NCI-H526 treated with DMSO at 0.1 percent for 48 hours (cell line): ENCODE measurements around the gene GOLPH3.
"Not testable (repeated sequence)": the region's sequence is repeated elsewhere in the genome, so short reads cannot be mapped to it uniquely, and the experiment has no call there.

ENCODE experiments used
- DNase-seq: peaks from one replicate; lab custom pipeline; 2025; lab: John Stamatoyannopoulos, UW

Gene GOLPH3

DNA sequence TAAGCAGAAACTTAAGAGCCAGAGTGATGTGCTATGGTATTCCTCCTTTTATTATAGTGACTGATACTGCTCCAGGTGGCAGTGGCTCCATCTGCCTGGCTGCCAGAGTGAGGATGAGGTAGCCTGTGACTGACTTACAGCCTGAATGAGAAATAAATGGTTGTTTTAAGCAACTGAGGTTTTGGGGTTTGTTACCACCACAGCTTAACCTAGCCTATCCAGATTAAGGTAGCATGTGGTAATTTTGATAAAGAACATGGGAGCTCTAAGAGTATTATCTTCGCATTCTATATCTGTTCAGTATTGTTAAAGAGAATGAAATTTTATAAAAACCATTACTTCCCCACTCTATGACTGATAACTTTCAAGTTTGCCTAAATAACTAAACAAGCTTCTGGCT lies 39.0 kb downstream of the GOLPH3 start:
- DNase-seq, result no peak

DNA sequence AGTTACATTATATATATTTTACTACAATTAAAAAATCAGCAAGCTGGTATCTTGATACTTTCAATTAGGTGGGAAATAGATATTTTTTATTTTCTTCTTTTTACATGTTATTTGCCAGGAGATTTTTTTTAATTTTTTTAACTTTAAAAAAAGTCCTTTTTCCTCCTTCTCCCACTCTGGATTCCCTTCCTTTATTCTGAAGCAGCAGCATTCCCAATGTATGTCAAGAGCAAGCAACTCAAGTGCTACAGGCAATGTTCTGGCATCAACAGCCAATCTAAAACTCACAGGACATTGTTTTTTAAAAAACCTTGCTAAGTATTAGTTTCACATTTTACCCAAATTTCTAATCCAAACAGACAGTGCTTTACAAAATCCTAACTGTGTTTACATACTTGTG lies 41.4 kb downstream of the GOLPH3 start:
- DNase-seq, result no peak

DNA sequence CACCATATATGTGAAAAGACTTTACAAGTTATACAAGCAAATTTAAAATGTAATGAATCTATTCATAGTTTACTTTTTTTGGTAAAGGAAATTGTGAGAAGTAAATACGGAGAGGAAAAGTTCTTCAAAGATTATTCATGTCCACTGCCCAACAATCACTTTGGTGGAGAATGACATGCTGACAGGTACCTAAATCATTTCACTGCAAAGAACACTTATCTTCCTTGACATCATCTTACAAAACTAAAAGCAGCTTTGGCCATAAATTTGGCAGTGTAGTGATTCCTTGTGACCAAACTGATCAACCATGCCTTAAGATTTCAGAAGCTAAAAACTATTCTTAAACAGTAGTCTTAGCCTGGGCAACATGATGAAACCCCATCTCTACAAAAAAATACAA lies 42.5 kb downstream of the GOLPH3 start:
- no peak for DNase-seq

DNA sequence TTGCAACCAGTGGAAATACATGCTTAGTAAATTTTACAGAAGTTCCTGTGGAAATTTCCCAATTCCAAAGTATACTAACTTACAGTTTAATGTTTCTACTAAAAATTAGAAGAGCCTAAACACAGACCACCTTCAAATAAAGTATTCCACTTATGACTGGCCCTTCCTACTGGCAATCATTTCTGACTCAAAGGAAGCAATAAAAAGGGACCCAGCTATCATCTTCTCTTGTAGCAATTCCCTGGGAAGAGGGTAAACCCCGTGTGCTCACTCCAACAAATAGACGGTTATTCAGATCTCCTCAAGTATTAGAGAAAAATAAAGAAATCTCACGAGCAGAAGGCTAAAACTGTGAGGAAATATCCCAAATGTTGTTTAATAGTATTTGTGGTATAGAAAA lies 43.3 kb downstream of the GOLPH3 start:
- no peak for DNase-seq

DNA sequence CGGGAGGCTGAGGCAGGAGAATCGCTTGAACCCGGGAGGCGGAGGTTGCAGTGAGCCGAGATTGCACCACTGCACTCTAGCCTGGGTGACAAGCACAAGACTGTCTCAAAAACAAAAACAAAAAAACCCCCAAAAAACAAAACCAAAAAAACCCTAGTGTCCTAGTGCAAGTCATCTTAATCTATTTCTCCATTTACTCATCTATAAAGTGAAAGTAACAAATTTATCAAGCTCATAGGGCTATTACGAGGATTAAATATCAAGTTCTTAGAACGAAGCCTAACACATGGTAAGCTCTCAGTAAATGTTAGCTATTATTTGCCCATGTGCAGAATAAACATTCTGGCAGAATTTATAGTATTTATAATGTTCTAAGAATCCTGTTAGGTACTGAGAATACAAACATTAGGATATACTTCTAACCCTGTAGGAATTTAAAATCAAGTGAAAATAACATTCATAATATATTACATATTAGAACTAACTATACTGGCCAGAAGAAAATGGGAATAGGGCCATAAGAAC lies 45.0 kb downstream of the GOLPH3 start:
- no peak for DNase-seq

DNA sequence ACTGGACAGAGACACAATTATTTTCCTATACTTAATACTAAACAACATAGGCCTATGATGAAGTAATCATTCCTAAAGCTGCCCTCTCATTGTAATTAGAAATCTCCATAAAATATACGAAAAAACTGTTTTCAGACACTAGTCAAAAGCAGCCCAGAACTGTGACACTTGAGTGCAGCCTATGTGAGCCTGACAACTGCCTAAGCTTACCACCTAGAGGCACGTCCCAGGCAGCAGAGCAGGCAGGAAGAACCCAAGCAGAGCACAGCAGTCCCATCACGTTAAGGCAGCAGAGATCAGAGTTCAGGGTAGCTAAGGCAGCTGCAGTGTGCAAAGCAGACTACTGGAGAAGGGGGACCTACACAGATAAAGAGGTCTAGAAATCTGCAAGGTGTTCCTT lies 46.4 kb downstream of the GOLPH3 start:
- DNase-seq, result no peak

DNA sequence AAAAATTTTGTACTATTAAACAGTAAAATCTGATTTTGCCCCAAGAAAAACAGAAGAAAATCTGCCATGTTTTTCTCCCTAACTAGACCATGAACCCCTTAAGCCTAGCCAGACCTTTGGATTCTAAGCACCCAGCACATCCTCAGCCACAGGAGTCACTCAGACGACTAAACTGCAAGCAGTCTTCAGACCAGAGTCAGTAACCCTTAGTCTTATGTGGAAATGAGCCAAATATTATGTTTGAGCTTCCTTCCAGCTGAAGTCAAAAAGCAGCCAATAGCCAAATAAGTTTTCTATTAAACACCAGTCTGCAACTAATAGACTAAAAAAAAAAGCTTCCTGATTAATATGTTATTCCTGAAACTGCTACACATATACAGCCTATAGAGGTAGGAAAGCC lies 47.4 kb downstream of the GOLPH3 start:
- DNase-seq, result no peak

DNA sequence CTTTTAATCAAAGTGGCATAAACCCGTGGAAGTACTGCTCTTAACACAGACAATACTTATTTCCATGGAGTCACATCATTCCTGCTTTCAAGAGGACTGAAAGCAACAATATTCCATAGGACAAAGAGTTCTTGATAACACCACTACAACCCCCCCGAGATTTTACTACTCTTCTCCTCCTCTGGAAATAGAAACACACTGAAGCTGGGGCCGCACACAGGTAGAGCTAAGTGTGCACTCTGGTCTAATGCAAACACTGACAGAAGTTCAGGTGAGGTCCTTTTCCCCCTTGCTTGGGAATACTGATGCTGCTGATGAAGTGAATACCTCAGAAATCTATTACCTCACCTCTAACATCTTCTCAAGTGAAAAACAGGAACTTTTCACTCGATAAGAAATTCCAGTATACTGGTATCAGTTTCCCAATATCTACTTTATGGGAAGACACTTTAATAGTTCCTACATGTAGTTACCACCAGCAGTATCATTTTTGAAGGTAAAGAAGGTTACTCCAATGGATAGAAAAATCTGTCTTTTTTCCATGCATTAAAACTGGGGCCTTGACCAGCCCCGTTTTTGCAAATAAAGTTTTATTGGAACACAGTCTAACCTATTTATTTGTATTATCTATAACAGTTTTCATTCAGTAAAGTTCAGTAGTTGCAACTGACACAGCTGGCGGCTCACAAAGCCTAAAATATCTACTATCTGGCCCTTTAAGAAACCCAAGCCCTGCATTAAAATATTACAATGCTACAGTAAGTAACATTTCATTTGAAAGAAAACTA lies 50.0 kb downstream of the GOLPH3 start:
- no peak for DNase-seq

DNA sequence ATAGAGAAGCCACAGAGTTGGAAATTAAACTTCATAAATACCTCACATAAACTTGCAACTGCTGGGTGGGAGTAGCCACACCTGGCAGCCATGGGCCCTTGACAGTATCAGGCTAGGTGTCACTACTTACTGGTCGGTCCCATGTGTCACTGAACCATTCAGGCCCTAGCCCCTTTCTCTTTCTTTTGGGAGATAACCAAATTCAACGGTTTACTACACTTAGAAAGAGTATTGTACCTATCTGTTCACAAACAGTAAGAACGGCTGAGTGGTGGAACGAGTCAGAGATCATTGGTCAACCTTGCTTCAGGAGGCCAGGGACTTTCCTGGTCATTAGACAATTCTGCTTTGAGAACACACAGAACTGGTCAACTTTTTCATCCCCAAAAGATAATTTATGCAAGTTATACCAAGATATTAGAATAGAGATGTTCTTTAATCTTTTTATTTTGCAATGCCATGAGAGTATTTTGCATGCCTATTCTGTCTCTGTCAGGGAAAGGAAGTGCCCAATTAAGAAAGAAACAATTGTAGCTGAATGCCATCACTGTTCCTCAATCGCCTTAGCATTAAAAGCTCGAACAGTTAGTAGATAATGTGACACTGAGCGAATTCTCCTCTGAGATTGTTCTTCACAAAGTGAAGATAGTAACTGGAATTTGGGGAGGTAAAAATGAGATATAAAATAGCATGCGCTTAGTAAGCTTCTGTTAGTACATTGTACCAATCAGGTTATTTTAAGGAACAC lies 50.9 kb downstream of the GOLPH3 start:
- no peak for DNase-seq

DNA sequence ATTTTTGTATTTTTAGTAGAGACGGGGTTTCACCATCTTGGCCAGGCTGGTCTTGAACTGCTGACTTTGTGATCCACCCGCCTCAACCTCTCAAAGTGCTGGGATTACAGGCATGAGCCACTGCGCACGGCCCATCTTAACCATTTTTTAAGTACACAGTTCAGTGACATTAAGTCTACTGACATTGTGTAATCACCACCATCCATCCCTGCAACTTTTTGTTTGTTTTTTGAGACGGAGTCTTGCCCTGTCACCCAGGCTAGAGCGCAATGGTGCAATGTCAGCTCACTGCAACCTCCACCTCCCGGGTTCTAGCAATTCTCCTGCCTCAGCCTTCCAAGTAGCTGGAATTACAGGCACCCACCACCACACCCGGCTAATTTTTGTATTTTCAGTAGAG lies 55.2 kb downstream of the GOLPH3 start:
- DNase-seq, result not testable (repeated sequence)

DNA sequence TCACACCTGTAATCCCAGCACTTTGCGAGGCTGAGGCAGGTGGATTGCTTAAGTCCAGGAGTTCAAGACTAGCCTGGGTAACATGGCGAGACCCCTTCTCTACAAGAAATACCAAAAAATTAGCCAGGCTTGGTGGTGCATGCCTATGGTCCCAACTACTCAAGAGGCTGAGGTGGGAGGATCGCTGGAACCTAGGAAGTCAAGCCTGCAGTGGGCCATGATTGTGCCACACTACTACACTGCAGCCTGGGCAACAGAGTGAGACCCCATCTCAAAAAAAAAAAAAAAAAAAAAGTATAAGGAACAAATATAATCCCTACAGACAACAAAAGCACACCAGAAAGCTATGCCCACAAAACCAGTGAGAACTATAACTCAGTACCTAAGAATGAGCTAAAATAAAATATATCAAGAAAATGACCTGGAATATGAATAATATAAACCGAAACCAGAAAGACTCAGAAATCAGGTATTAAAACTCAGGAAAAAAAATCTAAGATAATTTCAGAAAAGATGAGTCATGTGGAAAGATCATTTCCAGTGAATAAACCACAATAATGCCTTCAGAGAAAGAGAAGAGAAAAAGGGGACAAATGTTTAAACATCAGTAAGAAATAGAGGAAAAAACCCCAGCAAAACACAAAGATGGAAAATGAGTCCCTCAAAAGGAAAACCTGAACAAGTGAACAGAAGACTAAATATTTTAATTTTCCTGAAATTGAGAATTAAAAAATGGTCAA lies 57.4 kb downstream of the GOLPH3 start:
- DNase-seq, result no peak

DNA sequence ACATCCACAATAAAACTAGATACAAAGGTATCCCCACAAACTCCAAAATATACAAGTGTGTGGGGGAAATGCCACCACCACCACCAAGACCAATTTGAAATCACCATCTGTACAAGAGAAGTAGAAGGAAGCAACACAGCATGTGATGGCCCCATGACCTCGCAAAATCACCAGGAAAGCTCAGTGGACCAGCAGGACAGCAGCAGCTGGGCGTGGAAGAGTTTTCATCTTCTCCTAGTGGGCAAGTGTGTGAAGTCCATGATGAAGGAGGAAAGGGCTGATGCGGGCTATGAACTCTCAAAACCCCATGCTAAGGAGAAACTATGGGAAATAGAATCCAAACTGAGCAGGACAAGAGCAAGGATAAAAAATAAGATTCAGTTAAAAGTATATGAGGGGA lies 58.1 kb downstream of the GOLPH3 start:
- no peak for DNase-seq

DNA sequence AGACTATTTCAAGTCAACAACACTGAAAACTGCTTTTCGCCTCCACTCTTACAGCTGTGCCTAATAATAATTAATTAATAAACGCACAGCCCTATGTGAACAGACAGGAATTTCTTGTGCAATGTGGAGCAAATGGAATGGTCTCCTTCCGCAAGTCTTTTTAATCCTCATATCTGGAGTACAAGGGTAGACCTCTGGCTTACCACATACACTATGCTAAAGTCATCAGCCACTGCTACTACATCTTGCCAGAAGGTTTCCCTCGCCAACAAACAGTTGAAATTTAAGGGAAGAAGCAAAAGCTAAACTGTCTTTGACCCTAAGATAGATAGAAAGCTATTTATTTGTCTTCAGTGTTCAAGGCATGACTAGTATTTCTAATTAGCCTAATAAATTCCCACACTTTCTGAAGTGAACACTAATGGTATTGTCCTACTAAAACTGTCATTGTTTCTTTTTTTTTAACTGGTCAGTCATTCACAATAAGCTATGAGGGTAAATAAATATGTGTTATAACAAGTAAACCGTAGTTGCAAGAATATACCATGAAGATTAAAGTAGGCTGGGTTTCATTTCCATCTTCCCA lies 63.9 kb downstream of the GOLPH3 start:
- no peak for DNase-seq

DNA sequence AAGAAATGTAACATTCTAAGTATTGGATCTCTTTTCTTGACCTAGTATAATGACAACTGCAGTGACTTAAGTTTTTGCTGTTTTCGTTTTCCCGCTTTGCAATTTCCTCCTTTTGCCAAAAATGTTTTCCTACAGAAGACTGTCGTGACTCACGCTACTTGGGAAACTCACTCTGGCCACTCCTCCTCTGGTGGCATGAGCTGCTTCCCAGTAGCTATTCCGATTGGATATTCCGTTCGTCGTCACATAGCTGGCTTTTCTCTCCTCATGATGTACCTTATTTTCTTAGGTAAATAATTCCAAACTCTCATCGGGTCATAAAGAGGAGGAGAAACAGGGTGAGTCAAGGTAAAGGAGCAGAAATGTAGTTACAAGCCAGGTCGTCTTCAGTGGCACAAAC lies 64.9 kb downstream of the GOLPH3 start:
- peak; percentile 88 for DNase-seq

DNA sequence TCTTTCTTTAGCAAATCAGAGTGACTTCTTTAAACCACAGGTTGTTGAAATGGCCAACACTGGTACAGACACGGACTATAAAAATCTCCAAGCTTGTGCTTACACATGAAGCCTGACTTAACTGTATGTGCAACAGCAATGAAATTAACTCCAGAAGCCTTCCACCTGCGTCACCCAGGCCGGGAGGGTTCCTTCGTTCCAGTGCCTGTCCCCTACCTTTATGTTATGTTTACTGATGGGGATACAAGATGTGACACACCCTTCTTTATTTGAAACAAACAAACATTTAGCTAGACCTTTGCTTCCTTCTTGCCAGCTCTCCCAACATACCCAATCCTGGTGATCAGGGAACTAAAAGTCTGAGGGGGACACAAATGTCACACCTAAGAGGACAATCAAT lies 66.0 kb downstream of the GOLPH3 start:
- no peak for DNase-seq

DNA sequence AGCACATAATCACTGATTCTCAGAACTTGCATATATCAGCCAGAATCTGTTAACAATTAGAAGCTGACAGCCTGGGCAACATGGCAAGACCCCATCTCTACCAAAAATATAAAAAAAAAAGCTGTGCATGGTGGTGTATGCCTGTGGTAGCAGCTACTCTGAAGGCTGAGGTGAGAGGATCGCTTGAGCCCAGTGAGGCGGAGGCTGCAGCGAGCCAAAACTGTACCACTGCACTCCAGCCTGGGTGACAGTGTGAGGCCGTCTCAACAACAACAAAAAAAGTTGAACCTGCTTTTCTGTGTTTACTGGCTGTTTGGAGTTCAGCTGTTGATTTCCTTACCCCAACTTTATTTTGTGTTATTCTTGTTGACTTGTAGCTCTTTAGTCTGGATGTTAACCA lies 66.8 kb downstream of the GOLPH3 start:
- no peak for DNase-seq

DNA sequence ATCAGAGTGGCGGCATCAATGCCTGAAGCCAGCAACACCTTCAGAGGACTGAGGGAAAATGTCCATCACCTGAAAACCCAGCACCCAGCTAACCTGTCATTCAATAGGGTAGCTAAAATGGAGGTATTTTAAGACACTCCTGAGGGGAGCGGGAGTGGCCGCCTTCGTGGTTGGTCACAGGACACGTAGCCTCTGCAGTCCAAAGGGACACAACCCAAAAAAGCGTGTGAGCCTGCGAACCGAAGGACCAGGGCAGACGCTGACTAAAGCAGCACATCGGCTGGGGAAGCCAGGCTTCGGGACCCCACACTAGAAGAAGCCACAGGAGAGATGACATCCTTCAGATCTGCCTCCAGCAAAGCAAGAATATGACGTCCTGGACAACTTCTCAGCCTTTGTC lies 70.6 kb downstream of the GOLPH3 start:
- DNase-seq, result no peak

DNA sequence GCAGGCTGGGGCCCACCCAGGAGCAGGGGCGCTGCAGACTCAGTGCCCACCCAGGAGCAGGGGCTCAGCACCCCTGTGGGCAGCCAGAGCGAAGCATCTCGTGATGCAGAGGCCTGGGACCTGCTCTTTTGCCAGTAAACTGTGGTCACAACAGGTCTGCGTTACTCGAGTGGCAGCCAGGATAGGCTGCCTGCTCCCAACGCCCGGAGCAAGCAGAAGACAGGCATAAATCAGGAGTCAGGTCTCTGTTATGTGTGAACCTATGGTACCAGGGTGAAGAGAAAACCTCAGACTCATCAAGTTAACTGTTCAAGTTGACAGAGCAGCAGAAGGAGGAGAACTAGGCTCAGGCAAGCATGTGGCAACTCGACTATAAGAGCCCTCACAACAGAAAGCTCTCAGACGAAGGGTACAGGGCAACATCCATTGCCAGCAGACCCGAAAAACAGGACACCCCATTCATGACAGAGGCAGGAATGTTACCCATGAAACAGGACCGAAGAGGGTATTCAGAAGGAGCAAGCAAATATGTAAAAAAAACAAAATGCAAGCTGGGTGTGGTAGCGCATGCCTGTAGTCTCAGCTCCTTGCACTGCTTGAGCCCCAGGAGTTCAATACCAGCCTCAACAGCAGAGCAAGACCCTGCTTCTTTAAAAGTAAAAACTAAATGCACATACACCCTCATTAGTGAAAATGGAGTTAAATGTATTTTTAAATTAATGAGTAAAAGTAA lies 71.7 kb downstream of the GOLPH3 start:
- DNase-seq, result no peak

DNA sequence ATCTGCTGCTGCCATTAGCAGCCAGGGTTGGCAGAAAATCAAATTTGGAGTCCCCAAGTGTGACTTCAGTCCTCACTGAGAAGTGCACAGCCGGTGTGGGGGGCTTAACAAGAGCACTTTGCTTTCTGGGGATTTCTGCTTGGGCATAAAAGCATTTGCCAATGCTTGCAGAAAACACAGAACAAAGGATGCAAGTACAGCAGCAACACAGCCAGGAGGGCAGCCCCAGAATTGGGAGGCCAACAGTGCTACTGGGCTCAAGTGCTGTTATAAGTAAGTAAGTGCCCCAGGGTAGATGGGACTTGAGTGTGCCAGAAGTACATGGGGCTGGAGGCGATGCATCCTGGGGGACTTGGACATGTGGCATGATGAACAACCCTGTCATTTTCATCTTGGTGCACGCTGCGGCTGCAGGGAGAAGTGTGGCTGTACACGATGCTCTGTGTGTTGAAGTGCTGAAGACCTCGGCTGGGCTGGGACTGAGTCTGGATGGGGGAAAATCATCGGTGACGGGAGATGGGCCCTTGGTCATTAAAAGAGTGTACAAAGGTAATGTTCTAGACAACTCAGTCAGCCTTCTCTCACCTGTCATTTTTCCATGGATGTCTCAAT lies 73.3 kb downstream of the GOLPH3 start:
- no peak for DNase-seq

DNA sequence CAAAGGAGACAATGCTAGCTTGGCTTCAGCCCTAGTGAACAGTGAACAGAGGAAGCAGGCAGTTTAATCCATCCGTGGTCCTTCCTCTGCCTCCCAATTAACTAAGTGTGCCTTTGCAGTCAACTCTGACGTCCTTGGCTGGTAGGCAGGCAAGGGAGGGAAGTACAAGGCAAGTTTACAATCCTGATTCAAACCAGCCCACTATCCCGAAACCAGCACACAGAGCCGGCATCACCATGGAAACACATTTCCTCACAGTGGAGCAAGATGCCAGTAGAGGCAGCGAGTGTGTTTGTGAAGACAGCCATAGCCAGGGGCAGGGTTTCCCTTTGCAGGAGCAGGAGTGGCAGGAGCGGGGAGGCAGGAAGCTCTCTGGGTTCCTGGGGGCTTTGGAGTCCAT lies 73.9 kb downstream of the GOLPH3 start:
- no peak for DNase-seq

DNA sequence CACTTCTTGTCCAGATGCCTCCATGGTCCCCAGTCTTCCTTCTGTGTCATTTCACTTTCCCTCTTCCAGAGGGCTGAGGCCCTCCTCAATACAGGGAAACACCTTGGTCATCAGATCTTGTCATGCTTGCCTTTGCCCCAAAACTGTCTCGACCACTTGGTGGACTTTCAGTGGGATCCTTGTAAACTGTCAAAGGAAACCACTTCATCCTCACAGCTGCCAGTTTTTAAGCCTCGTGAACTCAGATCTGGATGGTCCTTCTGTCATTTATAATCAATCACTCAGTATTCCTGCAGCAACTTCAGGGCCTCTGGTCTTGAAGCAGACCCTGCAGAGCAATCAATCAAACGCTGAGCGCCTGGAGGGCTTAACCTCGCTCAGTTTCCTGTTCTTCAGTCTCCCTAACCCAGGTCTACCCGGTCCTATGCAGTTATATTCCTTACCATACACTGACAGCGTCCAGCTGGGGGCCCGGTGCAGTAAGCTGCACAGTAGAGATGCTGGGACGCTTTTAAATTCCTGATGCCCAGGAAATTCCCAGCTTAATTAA lies 74.6 kb downstream of the GOLPH3 start:
- DNase-seq, result no peak
